ENCODE data around the gene RNF150.

- no peak; the same call in 1 of the 2 replicates for TF ChIP-seq CTCF (conservative IDR thresholded peaks at IDR 0.05; ENCODE audit: low read length)
- no peak for TF ChIP-seq EZH2phosphoT487 (IDR thresholded peaks at IDR 0.05; ENCODE audit: borderline replicate concordance)
Observed at GRCh38 chr4:141133999-141134995, 1.0 kb upstream of the RNF150 start.
